Omental fat pad (tissue), 4 donors: Measurements from ENCODE around the gene FCSK. TPM values are rescaled to one million over a fixed set of nuclear protein-coding genes. Genes with fewer than 3 reads are reported as not detected.
A peak's percentile ranks its signal among the peaks of the same experiment; 100 is the strongest.
"Not testable (repeated sequence)": the region's sequence is repeated elsewhere in the genome, so short reads cannot be mapped to it uniquely, and the experiment has no call there.

Experiments
- ATAC-seq: fragments of 150-250 bp; one replicate; pipeline ENCODE4 v1.9.1; 2016; ENCODE audit warnings: mild to moderate bottlenecking, moderate library complexity; ENCODE audit not compliant: low FRiP score
- DNase-seq: peaks from one replicate; pipeline ENCODE4 v3.0.0-alpha.2; 2019; ENCODE audit warnings: low spot score
- total RNA-seq, 4 donors: library from RNA; depleted of rRNA; stranded (reverse); fragments of >200 nt; gene quantifications; one replicate each; pipeline ENCODE4 v1.1.0, GENCODE V29; 2016
- TF ChIP-seq, protein P1 (sequence below), 3 donors: fragments of 450-650 bp; IDR thresholded peaks; one replicate each; pipeline ENCODE4 v1.5.1; 2016 to 2017; ENCODE audit warnings: antibody characterized with exemption in 3 of 3, mild to moderate bottlenecking in 3 of 3, moderate library complexity in 2 of 3

Gene FCSK
- total RNA-seq = 10 to 100 TPM in 3 of 4 donors, 1 to 10 TPM in 1; 7.3 to 17.3 (median 12.8) TPM

DNA sequence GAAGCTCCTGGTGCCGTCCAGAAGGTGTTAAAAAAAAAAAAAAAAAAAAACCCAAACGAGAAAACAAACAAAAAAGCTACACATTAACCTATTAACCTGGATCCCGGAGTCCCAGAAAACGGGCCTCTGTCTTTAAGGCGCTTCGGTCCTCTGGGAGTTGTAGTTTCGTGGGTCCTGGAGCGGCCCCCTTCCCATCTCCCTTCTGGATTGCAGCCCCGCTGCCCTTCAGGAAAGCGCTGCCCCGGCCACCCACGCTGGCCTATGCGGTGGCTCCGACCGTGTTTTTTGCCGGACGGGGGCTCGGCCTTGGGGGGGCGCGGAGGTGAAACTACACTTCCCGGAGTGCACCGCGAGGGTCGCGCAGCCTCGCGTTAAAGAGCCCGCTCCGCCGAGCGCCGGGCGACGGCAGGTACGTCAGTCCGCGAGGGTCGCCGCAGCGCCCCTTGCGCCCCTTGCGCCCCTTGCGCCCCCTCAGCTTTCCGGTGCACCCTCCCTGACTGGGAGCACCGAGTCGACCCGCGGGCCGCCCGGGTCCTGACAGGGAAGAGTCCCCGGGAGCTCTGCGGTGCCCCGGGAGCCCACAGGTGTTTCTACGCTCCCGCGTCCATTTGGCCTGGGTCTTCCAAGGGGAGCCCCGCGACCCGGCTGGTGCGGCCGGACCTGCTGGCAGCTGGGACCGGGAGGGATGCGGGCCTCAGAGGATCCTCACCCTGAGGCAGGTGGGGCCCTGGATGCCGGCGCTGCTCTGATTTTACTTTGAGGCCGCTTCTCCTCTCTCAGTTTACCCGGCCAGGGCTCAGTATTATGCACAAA, at the start of gene FCSK:
TSS of gene FCSK (plus strand) at position 374 of the 813 bp plus-strand sequence. CDS start 8,596 bp downstream, outside the sequence.
- no peak for DNase-seq
- peak; percentile 69 for ATAC-seq
- TF ChIP-seq, protein P1, sequence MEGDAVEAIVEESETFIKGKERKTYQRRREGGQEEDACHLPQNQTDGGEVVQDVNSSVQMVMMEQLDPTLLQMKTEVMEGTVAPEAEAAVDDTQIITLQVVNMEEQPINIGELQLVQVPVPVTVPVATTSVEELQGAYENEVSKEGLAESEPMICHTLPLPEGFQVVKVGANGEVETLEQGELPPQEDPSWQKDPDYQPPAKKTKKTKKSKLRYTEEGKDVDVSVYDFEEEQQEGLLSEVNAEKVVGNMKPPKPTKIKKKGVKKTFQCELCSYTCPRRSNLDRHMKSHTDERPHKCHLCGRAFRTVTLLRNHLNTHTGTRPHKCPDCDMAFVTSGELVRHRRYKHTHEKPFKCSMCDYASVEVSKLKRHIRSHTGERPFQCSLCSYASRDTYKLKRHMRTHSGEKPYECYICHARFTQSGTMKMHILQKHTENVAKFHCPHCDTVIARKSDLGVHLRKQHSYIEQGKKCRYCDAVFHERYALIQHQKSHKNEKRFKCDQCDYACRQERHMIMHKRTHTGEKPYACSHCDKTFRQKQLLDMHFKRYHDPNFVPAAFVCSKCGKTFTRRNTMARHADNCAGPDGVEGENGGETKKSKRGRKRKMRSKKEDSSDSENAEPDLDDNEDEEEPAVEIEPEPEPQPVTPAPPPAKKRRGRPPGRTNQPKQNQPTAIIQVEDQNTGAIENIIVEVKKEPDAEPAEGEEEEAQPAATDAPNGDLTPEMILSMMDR (IDR thresholded peaks at IDR 0.05) = no peak

DNA sequence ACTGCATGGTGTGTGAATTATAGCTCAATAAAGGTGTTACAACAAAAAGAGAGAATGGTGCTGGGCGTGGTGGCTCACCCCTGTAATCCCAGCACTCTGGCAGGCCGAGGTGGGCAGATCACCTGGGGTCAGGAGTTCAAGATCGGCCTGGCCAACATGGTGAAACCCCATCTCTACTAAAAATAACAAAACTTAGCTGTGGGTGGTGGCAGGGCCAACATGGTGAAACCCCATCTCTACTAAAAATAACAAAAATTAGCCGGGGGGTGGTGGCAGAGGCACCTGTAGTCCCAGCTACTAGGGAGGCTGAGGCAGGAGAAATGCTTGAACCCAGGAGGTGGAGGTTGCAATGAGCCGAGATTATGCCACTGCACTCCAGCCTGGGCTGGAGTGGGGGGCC, 48.3 kb upstream of the FCSK start:
- not testable (repeated sequence) for ATAC-seq

GRCh38 chr16:70407811-70408274, 46.6 kb upstream of the FCSK start:
- ATAC-seq (no peak), DNase-seq (no peak)
- TF ChIP-seq, protein P1 (IDR thresholded peaks at IDR 0.05) = no peak

More for the DNA sequence above, 48.3 kb upstream of the FCSK start:
- not testable (repeated sequence) for DNase-seq

- ATAC-seq = no peak
- no peak for DNase-seq
- TF ChIP-seq, protein P1 (IDR thresholded peaks at IDR 0.05) = no peak
Measured at GRCh38 chr16:70410734-70411133, 43.7 kb upstream of the FCSK start.

- TF ChIP-seq, protein P1 (IDR thresholded peaks at IDR 0.05) = no peak
- no peak for ATAC-seq
- DNase-seq = no peak
Measured at GRCh38 chr16:70412385-70412784, 42.0 kb upstream of the FCSK start.

DNA sequence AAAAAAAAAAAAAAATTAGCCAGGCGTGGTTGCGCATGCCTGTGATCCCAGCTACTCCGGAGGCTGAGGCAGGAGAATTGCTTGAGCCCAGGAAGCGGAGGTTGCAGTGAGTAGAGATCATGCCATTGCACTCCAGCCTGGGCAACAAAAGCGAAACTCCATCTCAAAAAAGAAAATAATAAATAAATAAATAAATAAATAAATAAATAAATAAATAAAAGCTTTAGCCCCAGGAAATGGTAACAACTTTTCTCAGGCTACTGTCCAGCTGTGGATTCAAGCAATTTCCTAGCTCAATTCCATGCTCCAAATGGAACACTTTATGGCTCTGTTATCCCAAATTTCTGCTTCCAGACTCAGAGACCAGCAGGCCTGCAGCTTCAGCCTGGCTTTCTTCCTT, 40.8 kb upstream of the FCSK start:
- ATAC-seq, DNase-seq: not testable (repeated sequence)

DNA sequence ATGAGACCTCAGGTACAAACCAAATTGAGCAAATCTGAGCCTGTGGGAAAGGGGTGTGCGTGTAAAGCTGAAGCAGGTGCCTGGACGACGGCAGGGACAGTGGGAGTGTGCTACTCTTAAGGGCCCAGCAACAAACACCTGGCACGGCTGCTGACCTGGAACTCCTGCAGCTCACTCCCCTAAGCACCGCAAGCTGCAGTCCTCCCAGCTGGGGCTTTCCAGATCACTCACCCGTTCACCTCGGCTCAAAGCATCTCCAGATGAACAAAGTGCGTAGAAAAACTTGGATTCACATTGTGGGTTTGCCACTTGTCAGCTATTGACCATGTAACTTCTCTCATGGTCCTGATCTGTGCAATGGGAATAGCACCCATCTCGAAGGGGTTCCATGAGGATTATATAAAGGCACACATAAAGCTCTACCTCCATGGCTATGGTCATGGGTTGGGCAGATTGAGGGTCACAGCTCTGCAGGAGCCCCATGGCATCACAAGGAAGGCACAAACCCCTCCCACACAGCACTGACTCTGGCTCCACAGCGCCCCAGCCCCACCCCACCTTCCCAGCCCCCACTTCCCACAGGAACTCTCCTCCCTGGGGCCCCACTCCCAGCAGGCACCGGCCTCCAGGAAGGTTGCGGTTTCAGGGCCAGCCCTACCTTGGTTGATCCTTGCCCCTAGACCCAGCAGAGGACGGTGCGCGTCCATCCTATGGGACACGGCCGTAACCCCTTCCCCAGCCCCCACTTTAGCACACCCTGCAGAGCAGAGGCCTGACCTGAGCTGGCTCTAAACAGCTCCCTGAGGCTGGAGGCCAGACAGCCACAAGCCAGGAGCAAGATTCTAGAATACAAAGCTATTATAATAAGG, 37.4 kb upstream of the FCSK start:
- ATAC-seq = no peak
- no peak for DNase-seq
- TF ChIP-seq, protein P1 (IDR thresholded peaks at IDR 0.05) = no peak
